ENCODE results near the gene ZBTB24. TPM values are rescaled to one million over a fixed set of nuclear protein-coding genes. Genes with fewer than 3 reads are reported as not detected.

Gene ZBTB24
- total and polyA plus RNA-seq, 2 donors (not counting 3 experiments of a cell fraction or from before 2014, with no cell fraction given): 1.9 to 6.2 TPM

DNA sequence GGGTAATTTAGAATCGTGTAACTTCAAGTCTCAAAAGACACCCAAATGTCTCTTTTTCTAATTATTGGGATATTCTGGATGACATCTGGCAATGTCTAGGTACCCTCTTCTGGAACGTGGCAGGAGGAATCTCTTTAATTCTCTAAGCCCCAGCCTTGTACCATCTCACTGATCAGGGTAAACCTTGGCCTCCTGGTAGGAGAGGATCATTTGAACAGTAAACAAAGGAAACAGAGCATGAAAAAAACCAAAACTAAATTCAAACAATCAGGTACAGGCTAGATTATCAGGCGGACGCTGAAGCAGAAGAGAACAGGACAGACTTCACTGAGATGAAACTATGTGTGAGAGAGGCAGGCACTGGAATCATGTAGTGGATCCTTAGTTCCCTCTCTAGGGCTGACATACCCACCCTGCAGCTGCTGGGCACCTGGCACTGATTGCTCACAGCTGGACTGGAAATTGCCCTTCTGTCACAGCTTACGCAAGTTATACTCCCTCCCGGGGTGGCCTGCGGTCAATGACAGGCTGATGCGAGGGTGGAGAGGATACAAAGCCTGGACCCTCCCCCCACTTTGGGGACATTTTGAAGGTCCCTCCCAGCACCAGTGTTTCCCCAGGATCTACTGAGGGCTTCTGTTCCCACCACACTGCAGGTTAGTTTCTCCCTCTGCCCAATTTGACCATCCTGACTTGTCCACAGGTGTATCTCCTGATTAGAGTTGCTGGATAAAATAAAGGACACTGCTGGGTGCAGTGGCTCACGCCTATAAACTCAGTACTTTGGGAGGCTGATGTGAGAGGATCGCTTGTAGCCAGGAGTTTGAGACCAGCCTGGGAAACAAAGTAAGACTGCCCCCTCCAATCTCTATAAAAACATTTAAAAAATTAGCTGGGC, 20.6 kb upstream of the ZBTB24 start:
- dilution Hi-C loops (cut with MboI; ENCODE audit: extremely low pct_ligation_motif_present, low sequenced_read_pairs): no loop called here
- POLR2A ChIA-PET: no interaction called here
- no peak for FAIRE-seq

More for the DNA sequence above, 20.6 kb upstream of the ZBTB24 start:
- Histone ChIP-seq H3K9me3 (replicated peaks; ENCODE audit: control insufficient read depth, insufficient read depth, low read length) (no peaks in the 10 kb centered on the region), H2AFZ (ENCODE audit: low read depth, low read length) (no peak overlapping the region), H3K4me3 (replicated peaks in 1 of 3; ENCODE audit: insufficient read depth in 1 of 3, low read depth in 1 of 3, low read length in 3 of 3) (no peak overlapping the region), H4K20me1 (replicated peaks; ENCODE audit: control insufficient read depth, extremely low read depth, insufficient read depth, low read length) (no peaks in the 10 kb centered on the region), H3K4me1 (ENCODE audit: control insufficient read depth, extremely low read depth, insufficient read depth, low read length) (no peaks in the 10 kb centered on the region), H3K27ac (ENCODE audit: insufficient read depth, low read depth, low read length) (no peak overlapping the region), H3K4me2 (ENCODE audit: insufficient read depth, low read length) (no peak overlapping the region), H3K9me1 (replicated peaks; ENCODE audit: control insufficient read depth, extremely low read depth, insufficient read depth, low read length) (no peaks in the 10 kb centered on the region), H3K27me3 (ENCODE audit: control insufficient read depth in 2 of 2, insufficient read depth in 2 of 2, low read length in 2 of 2) (peaks cover 7 to 10% of the 10 kb centered on the region in 2 experiments), H3K9ac (replicated peaks; ENCODE audit: extremely low read depth, insufficient read depth, low read length) (no peak overlapping the region), H3K36me3 (ENCODE audit: control insufficient read depth in 2 of 2, extremely low read depth in 1 of 2, insufficient read depth in 2 of 2, low read length in 2 of 2) (no peaks in the 10 kb centered on the region), H3K79me2 (ENCODE audit: control insufficient read depth, insufficient read depth, low read length) (no peaks in the 10 kb centered on the region)
- CTCF ChIA-PET: no interaction called here
- DNase-seq (ENCODE audit: low read depth, low spot score): no peak
- intact Hi-C loops (cut with micrococcal nuclease): no loop called here
- BruUV-seq (replicated peaks): no TSS peak
- TF ChIP-seq POLR2A (IDR thresholded peaks at IDR 0.05; ENCODE audit: low read depth, low read length) (no peak), POLR2AphosphoS5 (IDR thresholded peaks at IDR 0.05; ENCODE audit: insufficient read depth, low read depth, low read length) (no peak), JUN (IDR thresholded peaks at IDR 0.05; ENCODE audit: borderline replicate concordance, insufficient read depth, insufficient read length, low read depth) (no peak), FOS (IDR thresholded peaks at IDR 0.05; ENCODE audit: borderline replicate concordance, insufficient read depth, low read length) (no peak), MAX (IDR thresholded peaks at IDR 0.05; ENCODE audit: insufficient read depth, insufficient read length) (no peak), GATA2 (IDR thresholded peaks at IDR 0.05; ENCODE audit: insufficient read depth, insufficient read length, low read depth, low read length) (no peak), MYC (IDR thresholded peaks at IDR 0.05; ENCODE audit: low read depth, low read length) (no peak), EZH2 (IDR thresholded peaks at IDR 0.05; ENCODE audit: borderline replicate concordance, low read depth, low read length, severe bottlenecking) (no peak)
- TF ChIP-seq, protein P1, sequence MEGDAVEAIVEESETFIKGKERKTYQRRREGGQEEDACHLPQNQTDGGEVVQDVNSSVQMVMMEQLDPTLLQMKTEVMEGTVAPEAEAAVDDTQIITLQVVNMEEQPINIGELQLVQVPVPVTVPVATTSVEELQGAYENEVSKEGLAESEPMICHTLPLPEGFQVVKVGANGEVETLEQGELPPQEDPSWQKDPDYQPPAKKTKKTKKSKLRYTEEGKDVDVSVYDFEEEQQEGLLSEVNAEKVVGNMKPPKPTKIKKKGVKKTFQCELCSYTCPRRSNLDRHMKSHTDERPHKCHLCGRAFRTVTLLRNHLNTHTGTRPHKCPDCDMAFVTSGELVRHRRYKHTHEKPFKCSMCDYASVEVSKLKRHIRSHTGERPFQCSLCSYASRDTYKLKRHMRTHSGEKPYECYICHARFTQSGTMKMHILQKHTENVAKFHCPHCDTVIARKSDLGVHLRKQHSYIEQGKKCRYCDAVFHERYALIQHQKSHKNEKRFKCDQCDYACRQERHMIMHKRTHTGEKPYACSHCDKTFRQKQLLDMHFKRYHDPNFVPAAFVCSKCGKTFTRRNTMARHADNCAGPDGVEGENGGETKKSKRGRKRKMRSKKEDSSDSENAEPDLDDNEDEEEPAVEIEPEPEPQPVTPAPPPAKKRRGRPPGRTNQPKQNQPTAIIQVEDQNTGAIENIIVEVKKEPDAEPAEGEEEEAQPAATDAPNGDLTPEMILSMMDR (IDR thresholded peaks at IDR 0.05; ENCODE audit: extremely low read depth in 1 of 2, insufficient read depth in 1 of 2, low read depth in 1 of 2, low read length in 2 of 2): no peak

Measured in endothelial cell of umbilical vein (primary cell).